DND-41 (cell line): ENCODE measurements around the gene TRERF1.

Source experiments
- CTCF ChIP-seq: IDR thresholded peaks from 2 replicates; pipeline ENCODE4 v1.5.1; 2012; ENCODE audit warnings: borderline replicate concordance, low read length, moderate library complexity, mild to moderate bottlenecking; ENCODE audit not compliant: poor library complexity, severe bottlenecking; ENCODE audit errors: extremely low read depth
- EZH2 ChIP-seq: IDR thresholded peaks from 3 replicates; pipeline ENCODE4 v1.6.1; 2012; ENCODE audit warnings: borderline replicate concordance, low read depth, mild to moderate bottlenecking, moderate library complexity, low read length, inconsistent platforms; ENCODE audit not compliant: severe bottlenecking

- TF ChIP-seq CTCF (no peak), EZH2 (no peak)
Measured at GRCh38 chr6:42279144-42279781, 172.5 kb downstream of the TRERF1 start.
